Right lobe of liver (tissue), 4 donors: ENCODE measurements around the gene PHTF2.

ENCODE experiments used
- POLR2A ChIP-seq: fragments of 450-650 bp; IDR thresholded peaks from one replicate; pipeline ENCODE4 v1.6.1; 2017; ENCODE audit warnings: antibody characterized with exemption, mild to moderate bottlenecking
- TF ChIP-seq, protein P1 (sequence below), 4 donors: fragments of 200-600 bp in 3 of 4; fragments of 450-650 bp in 1 of 4; IDR thresholded peaks; one replicate each; pipeline versions ENCODE4 v1.5.1 to v1.8.0; 2016 to 2022; ENCODE audit warnings: antibody characterized with exemption in 4 of 4, mild to moderate bottlenecking in 2 of 4
- donor health status: DM: no; HTN: no; CAD: no.
- donor health status: DM: no; HTN: no; CAD: no.
- donor health status: DM: no; HTN: yes; CAD: no.

DNA sequence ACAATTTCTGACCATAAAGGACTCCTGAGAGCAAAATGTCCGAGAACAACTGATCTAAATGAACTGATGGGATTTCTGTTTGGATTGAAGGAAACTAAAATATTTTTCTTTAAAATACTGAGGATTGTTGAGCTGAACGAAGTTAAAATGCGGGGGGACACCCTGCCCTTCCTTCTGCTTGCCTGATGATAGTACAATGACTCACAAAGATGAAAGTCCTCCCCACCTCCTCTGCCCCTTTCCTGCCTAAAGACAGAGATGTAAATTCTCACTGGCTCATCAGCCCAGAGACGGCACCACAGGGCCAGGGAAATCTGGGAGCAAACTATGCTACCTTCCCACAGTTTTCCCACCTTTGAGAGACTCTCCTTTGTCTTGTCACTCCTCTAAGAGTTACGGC lies 180.6 kb downstream of the PHTF2 start:
- TF ChIP-seq, protein P1, sequence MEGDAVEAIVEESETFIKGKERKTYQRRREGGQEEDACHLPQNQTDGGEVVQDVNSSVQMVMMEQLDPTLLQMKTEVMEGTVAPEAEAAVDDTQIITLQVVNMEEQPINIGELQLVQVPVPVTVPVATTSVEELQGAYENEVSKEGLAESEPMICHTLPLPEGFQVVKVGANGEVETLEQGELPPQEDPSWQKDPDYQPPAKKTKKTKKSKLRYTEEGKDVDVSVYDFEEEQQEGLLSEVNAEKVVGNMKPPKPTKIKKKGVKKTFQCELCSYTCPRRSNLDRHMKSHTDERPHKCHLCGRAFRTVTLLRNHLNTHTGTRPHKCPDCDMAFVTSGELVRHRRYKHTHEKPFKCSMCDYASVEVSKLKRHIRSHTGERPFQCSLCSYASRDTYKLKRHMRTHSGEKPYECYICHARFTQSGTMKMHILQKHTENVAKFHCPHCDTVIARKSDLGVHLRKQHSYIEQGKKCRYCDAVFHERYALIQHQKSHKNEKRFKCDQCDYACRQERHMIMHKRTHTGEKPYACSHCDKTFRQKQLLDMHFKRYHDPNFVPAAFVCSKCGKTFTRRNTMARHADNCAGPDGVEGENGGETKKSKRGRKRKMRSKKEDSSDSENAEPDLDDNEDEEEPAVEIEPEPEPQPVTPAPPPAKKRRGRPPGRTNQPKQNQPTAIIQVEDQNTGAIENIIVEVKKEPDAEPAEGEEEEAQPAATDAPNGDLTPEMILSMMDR (IDR thresholded peaks at IDR 0.05) = no peak
- TF ChIP-seq POLR2A = no peak
